Measurements from ENCODE around the gene NFYC. TPM values are rescaled to one million over a fixed set of nuclear protein-coding genes. Genes with fewer than 3 reads are reported as not detected.
A peak's percentile ranks its signal among the peaks of the same experiment; 100 is the strongest.

NFYC gene
- total RNA-seq, 1 experiment from 2014 or later: 43.5 TPM

DNA sequence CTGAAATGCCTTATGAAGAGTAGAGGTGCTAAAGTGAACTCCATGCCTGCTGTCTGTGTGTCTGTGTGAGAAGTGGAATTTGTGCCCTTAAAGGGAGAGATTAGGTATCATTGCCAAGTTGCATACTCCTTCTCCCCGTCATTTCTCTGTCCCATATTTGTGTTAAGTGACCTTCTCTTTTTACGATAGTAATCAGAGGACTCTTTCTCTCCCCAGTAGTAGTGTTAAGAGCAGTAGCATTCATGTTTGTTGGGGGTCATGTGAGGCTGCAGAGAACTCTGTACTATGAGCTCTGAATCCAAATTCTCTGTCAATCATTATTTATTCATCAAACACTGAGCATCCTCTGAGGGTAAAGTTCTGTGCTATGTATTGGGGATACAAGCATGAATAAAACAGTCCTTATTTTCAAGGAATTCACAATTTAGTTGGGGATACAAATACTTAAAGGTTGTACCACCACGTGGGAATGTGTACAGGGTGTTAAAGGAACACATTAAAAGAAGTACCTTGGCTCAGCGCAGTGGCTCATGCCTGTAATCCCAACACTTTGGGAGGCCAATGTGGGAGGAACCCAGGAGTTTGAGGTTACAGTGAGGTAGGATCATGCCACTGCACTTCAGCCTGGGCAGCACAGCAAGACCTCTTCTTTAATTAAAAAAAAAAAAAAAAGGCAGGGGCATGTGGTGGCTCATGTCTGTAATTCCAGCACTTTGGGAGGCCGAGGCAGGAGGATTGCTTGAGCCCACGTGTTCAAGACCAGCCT is 67.3 kb downstream of the NFYC start:
- DNase-seq (ENCODE audit: low spot score): no peak

DNA sequence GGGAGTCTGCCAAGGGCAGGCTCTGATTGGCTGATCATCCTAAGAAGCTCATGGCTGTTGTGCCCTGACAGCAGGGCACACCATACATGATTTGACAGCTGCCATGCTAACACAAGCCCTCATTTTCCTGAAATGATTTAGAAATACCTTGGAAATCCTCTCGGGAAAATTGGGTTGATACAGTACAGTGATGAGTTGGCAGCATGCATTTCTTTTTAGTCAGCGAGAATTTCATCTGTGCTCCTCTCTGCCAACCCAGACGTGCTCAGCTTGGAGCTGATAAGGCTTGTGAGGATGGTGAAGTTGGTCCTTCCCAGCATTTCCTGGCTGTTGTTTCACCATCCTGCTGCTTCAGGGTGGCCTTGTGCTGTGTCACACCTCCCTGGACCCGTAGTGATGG is 69.5 kb downstream of the NFYC start:
- no peak for DNase-seq (ENCODE audit: low spot score)

GRCh38 chr1:40762144-40762923 is 70.8 kb downstream of the NFYC start:
- DNase-seq (ENCODE audit: low spot score): no peak

GRCh38 chr1:40763742-40764532 is 72.4 kb downstream of the NFYC start:
- DNase-seq (ENCODE audit: low spot score): no peak

DNA sequence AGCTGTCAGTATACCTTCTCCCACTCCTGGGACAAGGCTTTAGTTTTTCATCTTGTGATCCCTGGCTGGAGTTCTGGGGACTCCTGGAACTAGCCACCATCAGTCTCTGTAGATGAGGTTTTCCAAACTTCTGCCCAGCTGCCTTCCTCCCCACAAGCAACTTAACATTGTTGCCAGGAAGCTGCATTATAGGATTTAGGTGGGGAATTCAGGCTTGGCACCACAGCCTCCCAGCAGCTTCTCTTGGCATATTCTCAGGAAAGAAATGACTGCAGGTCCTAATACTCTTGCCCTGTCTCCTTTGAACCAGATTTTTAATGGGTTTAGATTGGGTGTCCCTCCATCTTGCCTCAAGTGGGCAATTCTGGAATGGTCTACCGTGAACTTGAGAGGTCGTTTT is 73.5 kb downstream of the NFYC start:
- DNase-seq (ENCODE audit: low spot score): no peak

GRCh38 chr1:40766017-40766416 is 74.5 kb downstream of the NFYC start:
- DNase-seq (ENCODE audit: low spot score): no peak

GRCh38 chr1:40766560-40766959 is 75.1 kb downstream of the NFYC start:
- no peak for DNase-seq (ENCODE audit: low spot score)

DNA sequence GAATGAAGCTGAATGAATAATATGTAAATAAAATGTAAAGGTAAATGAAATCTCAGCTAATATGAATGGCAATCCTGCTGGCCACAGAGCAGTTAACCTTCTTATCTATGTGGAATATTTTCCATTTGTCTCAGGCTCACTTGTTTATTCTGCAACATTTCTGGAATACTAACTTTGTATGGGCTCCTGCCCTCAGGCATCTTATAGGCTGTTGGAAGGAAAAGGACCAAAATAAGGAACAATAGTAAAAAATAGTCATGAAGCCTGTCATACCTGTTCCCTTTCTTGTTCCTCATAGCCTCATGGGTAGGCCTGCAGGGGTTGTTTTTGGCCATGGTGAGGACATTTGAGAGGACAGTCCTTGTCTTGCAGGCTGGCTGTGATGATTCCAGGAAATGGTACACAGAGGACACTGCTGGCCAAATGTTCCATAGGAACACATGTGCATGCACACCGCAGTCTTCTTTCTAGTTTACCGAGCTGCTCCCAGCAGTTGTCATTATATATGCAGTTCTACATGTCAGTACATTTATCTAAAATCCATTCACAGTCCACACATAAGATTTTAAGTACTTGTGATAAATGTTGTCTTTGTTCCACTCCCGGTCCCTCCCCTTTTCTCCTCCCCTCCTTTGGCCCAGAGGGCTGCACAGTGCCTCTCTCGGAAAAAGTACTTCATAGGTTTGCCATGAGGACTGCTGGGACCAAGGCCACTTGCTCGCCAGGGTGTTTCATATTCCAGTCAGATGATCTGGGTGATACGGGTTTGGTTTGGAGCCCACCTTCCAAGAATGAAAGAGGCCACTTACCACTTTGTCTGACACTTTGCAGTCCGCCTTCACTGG is 76.9 kb downstream of the NFYC start:
- DNase-seq (ENCODE audit: low spot score): no peak

DNA sequence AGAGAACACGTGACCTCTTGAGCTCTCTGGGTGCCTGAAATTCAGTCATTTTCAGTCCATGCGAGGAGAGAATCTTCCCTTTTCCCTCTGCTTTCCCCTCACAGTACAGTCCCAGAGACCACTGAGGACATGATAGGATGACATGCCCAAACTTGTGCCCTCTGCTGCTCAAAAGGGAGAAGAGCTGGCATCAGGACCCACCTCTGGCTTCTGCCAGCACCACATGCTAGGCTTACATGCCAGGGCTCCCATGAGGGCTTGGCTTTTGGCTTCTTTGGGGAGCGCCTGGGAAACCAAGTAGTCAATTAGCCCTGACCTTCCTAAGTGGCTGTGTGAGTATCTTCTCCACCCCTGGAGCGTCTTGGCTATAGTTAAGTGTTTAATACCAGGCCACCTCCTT is 78.3 kb downstream of the NFYC start:
- no peak for DNase-seq (ENCODE audit: low spot score)

GRCh38 chr1:40770296-40771070 is 79.0 kb downstream of the NFYC start:
- no peak for DNase-seq (ENCODE audit: low spot score)

- no peak for DNase-seq (ENCODE audit: low spot score)
Measured at GRCh38 chr1:40772146-40772955, 80.8 kb downstream of the NFYC start.

GRCh38 chr1:40773748-40774265 is 82.3 kb downstream of the NFYC start:
- DNase-seq (ENCODE audit: low spot score): no peak

- peak; percentile 68 for DNase-seq (ENCODE audit: low spot score)
Measured at GRCh38 chr1:40774266-40774998, 82.9 kb downstream of the NFYC start.

GRCh38 chr1:40776236-40777072 is 85.0 kb downstream of the NFYC start:
- no peak for DNase-seq (ENCODE audit: low spot score)

- DNase-seq (ENCODE audit: low spot score): no peak
Measured at GRCh38 chr1:40777224-40777970, 85.9 kb downstream of the NFYC start.

- DNase-seq (ENCODE audit: low spot score): no peak
Measured at GRCh38 chr1:40780678-40781607, 89.4 kb downstream of the NFYC start.
